ENCODE data around the gene LZTR1. TPM values are rescaled to one million over a fixed set of nuclear protein-coding genes. Genes with fewer than 3 reads are reported as not detected.

The LZTR1 gene
- total RNA-seq, 1 experiment from 2014 or later, result 41.0 TPM

DNA sequence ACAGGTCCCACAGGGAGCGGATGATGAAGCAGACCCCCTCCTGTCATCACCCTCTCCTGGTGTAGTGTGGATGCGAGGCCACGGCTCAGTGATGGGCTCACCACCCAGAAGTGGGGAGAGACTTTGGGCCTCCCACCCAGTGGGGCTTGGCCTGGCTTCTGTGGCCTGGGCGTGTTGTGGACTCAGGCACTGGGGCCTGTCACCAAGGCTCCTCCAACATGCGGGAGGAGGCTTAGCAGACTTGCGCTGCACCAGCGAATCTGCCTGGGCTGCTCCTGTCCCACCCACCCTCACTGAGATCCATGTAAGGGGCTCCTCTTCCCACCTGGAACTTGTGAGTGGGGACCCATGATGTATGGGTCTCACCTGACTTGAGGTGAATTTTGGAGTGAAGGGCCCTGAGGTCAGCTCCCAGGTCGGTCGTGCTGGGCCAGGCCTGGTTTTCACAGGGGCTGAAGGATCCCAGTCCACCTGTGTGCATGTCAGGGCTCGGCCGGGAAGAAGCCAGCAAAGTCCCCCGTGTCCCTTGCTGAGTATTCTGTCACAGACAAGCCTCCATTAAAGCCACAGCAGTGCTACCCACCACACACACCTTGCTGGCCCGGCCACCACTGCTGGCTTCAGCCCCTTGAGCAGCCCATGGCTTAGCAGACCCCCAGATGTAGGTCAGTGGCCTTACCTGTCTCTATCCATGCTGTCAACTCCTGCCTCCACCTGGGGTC is 15.6 kb downstream of the LZTR1 start:
- no peaks in the 10 kb centered on the region for H3K9me3 ChIP-seq (ENCODE audit: low read length)
- H3K9ac ChIP-seq (ENCODE audit: low read length), result no peak overlapping the region
- no peaks in the 10 kb centered on the region for H3F3A ChIP-seq (ENCODE audit: low read length, unreplicated experiment)
- TF ChIP-seq, protein P1, sequence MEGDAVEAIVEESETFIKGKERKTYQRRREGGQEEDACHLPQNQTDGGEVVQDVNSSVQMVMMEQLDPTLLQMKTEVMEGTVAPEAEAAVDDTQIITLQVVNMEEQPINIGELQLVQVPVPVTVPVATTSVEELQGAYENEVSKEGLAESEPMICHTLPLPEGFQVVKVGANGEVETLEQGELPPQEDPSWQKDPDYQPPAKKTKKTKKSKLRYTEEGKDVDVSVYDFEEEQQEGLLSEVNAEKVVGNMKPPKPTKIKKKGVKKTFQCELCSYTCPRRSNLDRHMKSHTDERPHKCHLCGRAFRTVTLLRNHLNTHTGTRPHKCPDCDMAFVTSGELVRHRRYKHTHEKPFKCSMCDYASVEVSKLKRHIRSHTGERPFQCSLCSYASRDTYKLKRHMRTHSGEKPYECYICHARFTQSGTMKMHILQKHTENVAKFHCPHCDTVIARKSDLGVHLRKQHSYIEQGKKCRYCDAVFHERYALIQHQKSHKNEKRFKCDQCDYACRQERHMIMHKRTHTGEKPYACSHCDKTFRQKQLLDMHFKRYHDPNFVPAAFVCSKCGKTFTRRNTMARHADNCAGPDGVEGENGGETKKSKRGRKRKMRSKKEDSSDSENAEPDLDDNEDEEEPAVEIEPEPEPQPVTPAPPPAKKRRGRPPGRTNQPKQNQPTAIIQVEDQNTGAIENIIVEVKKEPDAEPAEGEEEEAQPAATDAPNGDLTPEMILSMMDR (conservative IDR thresholded peaks at IDR 0.05; ENCODE audit: low read depth, low read length), result no peak
- no peak for TF ChIP-seq EZH2phosphoT487 (IDR thresholded peaks at IDR 0.05; ENCODE audit: borderline replicate concordance, low read length)
- no peak for TF ChIP-seq EZH2 (IDR thresholded peaks at IDR 0.05; ENCODE audit: low read length, unreplicated experiment)
- POLR2A ChIA-PET (ENCODE audit: unreplicated experiment), result no interaction called here
- H3K9me2 ChIP-seq (replicated peaks; ENCODE audit: low read length), result no peaks in the 10 kb centered on the region
- no TSS peak for BruUV-seq (replicated peaks)
- DNase-seq, result no peak
- peaks cover 17% of the 10 kb centered on the region for H3K4me1 ChIP-seq (ENCODE audit: insufficient read depth, low read length)
- peaks cover 23% of the 10 kb centered on the region for H3K79me2 ChIP-seq (ENCODE audit: low read length)
- no peaks in the 10 kb centered on the region for H4K20me1 ChIP-seq (ENCODE audit: low read length)
- no peak overlapping the region for H2AFZ ChIP-seq (ENCODE audit: low read length)
- peaks cover 6% of the 10 kb centered on the region; the same call in 1 of the 2 replicates for H3K36me3 ChIP-seq (ENCODE audit: low read depth, low read length)
- CTCF ChIA-PET, result no interaction called here
- no peak overlapping the region for H3K27ac ChIP-seq (ENCODE audit: low read length)
- no peak overlapping the region for H3K4me2 ChIP-seq (ENCODE audit: low read length)
- no peak overlapping the region for H3K4me3 ChIP-seq (ENCODE audit: low read length)
- ATAC-seq, result no peak
- no peaks in the 10 kb centered on the region for H3K27me3 ChIP-seq (ENCODE audit: low read length)
- intact Hi-C loops (cut with micrococcal nuclease), result no loop called here

DNA sequence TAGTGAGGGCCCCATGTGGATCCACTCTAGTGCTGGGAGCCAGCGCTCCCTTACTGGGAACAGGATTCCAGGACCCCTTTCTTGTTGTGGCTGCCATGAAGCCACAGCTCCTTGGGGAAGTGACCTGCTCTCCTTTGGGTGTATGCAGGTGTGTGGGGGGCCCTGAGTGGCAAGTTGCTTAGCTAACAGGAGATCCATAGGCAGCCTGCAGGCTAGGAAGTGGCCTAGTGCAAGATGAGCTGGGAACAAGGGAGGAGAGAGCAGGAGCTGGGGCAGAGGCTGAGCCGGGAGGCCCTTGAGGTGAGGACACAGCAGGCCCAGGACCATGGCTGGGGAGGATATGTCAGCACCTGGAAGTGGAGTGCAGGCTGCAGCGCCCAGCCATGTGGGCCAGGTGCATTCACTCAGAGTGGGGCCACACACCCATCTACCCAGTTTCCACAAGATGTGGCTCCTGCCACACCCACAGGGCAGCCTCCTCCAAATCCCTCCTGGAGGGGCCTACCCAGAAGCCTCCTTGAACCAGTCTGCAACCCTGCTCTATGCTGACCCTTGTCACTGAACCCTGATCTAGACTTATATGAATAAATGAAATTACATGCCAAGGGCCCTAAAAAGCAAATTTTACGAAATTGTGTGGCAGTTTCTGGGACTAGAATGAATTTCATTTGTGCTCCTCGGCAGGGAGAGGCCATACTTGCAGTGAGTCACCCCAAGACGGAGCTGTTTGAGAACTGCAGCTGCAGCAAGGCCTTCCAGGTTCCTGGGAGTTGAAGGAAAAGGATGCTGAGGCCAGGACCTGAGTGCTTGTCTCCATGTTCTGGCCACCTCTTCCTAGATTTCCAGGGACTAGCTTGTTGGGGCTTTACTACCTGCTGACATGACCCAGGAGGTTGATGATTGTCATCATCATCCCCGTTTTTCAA is 16.6 kb downstream of the LZTR1 start:
- Histone ChIP-seq H4K20me1 (ENCODE audit: low read length) (no peaks in the 10 kb centered on the region), H3K79me2 (ENCODE audit: low read length) (peaks cover 33% of the 10 kb centered on the region), H3K27me3 (ENCODE audit: low read length) (no peaks in the 10 kb centered on the region), H3K4me3 (ENCODE audit: low read length) (no peak overlapping the region), H3K27ac (ENCODE audit: low read length) (no peak overlapping the region), H3F3A (ENCODE audit: low read length, unreplicated experiment) (no peaks in the 10 kb centered on the region), H3K9me2 (replicated peaks; ENCODE audit: low read length) (no peaks in the 10 kb centered on the region), H3K9me3 (ENCODE audit: low read length) (no peaks in the 10 kb centered on the region), H3K9ac (ENCODE audit: low read length) (no peak overlapping the region), H3K4me2 (ENCODE audit: low read length) (no peak overlapping the region), H2AFZ (ENCODE audit: low read length) (no peak overlapping the region), H3K4me1 (ENCODE audit: insufficient read depth, low read length) (peaks cover 23% of the 10 kb centered on the region), H3K36me3 (ENCODE audit: low read depth, low read length) (peaks cover 6% of the 10 kb centered on the region; the same call in 1 of the 2 replicates)
- CTCF ChIA-PET, result interaction anchor here (0.8 kb wide), 1 partner anchor 104 kb away, joined by 3 read pairs; no protein-coding TSS in a partner anchor
- ATAC-seq (no peak), DNase-seq (peak; percentile 12)
- intact Hi-C loops (cut with micrococcal nuclease), result no loop called here
- POLR2A ChIA-PET (ENCODE audit: unreplicated experiment), result no interaction called here
- BruUV-seq (replicated peaks), result no TSS peak
- TF ChIP-seq EZH2phosphoT487 (IDR thresholded peaks at IDR 0.05; ENCODE audit: borderline replicate concordance, low read length), result no peak
- no peak for TF ChIP-seq EZH2 (IDR thresholded peaks at IDR 0.05; ENCODE audit: low read length, unreplicated experiment)
- TF ChIP-seq, protein P1 (conservative IDR thresholded peaks at IDR 0.05; ENCODE audit: low read depth, low read length), result no peak

Data from PC-3 (cell line).